Astrocyte (in vitro differentiated cells and primary cell): ENCODE results near the gene AIPL1.
A peak's percentile ranks its signal among the peaks of the same experiment; 100 is the strongest.

Source experiments
- CTCF ChIP-seq: IDR thresholded peaks from 2 replicates; pipeline ENCODE4 v1.5.1; 2011; ENCODE audit warnings: low read depth, mild to moderate bottlenecking, inconsistent platforms, low read length, moderate library complexity; ENCODE audit not compliant: insufficient read depth
- EZH2 ChIP-seq: IDR thresholded peaks from 2 replicates; pipeline ENCODE4 v1.6.1; 2012; ENCODE audit warnings: mild to moderate bottlenecking, low read length, inconsistent platforms; ENCODE audit not compliant: insufficient read depth

GRCh38 chr17:6454495-6455320 lies 19.8 kb upstream of the AIPL1 start:
- TF ChIP-seq EZH2, result peak; percentile 66
- TF ChIP-seq CTCF, result no peak
